Left lung (tissue), 10 donors: Measurements from ENCODE around the gene DNMT3A. TPM values are rescaled to one million over a fixed set of nuclear protein-coding genes. Genes with fewer than 3 reads are reported as not detected.
A peak's percentile ranks its signal among the peaks of the same experiment; 100 is the strongest.

ENCODE experiments used
- ATAC-seq: fragments of 200-7000 bp; cut with Tn5 transposase; one replicate; pipeline ENCODE4 v1.9.1; 2020; ENCODE audit warnings: moderate library complexity
- DNase-seq, 4 donors: peaks; one replicate each; pipeline ENCODE4 v3.0.0-alpha.2; 2013 to 2020
- H3K27ac ChIP-seq, 2 donors: fragments of 200-600 bp; sonication (generic) in 1 of 2; one replicate each; pipeline versions ENCODE4 v1.5.0 to v1.8.0; 2020 to 2021
- H3K27me3 ChIP-seq, 2 donors: fragments of 200-600 bp; sonication (generic) in 1 of 2; one replicate each; pipeline versions ENCODE4 v1.5.0 to v1.8.0; 2020 to 2021
- H3K36me3 ChIP-seq, 2 donors: fragments of 200-600 bp; sonication (generic) in 1 of 2; one replicate each; pipeline versions ENCODE4 v1.5.0 to v1.8.0; 2020 to 2021
- H3K4me1 ChIP-seq, 2 donors: fragments of 200-600 bp; one replicate each; pipeline ENCODE4 v1.8.0; 2021
- H3K4me3 ChIP-seq, 2 donors: fragments of 200-600 bp; sonication (generic) in 1 of 2; one replicate each; pipeline versions ENCODE4 v1.5.0 to v1.8.0; 2020 to 2021; ENCODE audit warnings: mild to moderate bottlenecking in 1 of 2
- H3K9me3 ChIP-seq, 2 donors: fragments of 200-600 bp; sonication (generic) in 1 of 2; one replicate each; pipeline versions ENCODE4 v1.5.0 to v1.8.0; 2020 to 2021
- CTCF ChIP-seq, 2 donors: fragments of 200-600 bp; sonication (generic) in 1 of 2; IDR thresholded peaks; one replicate each; pipeline versions ENCODE4 v1.5.0 to v1.8.0; 2021; ENCODE audit warnings: antibody characterized with exemption in 2 of 2
- intact Hi-C, 2 donors: fragments of 100-400 bp; cut with DNase I; formaldehyde crosslinking; loops; one replicate each; pipeline versions ENCODE4 v1.11.2 to v1.14.2; 2022
- polyA plus RNA-seq, 6 donors: library from polyadenylated mRNA; unstranded; fragments of 120-200 nt; gene quantifications; one replicate each; pipeline ENCODE4 v1.2.1, GENCODE V29; 2013; ENCODE audit not compliant: insufficient read length in 6 of 6
- total RNA-seq, 2 donors: library from RNA; stranded (reverse); fragmentation: NEBNext Ultra II Directional; extraction: Animal tissue kit (Norgen Biotek cat#: 25700); gene quantifications; one replicate each; pipeline ENCODE4 v1.2.1, GENCODE V29; 2021
- donor health status: DM: no; HTN: yes; CAD: no.
- donor health status: DM: no; HTN: no; CAD: no.

The DNMT3A gene
- total and polyA plus RNA-seq, 8 donors, result 37.5 to 123 (median 100) TPM

GRCh38 chr2:25302758-25303375 lies 38.9 kb downstream of the DNMT3A start:
- no peak overlapping the region for H3K4me3 ChIP-seq
- H3K4me1 ChIP-seq, result peaks cover 0 to 46% of the 10 kb centered on the region in 2 donors

GRCh38 chr2:25301453-25302352 lies 40.0 kb downstream of the DNMT3A start:
- Histone ChIP-seq H3K27me3 (no peaks in the 10 kb centered on the region), H3K27ac (peak overlapping the region in 1 of 2 donors; percentile 51), H3K4me1 (peaks cover 0 to 41% of the 10 kb centered on the region in 2 donors), H3K36me3 (peaks cover 0 to 36% of the 10 kb centered on the region in 2 donors), H3K4me3 (no peak overlapping the region), H3K9me3 (no peaks in the 10 kb centered on the region)
- TF ChIP-seq CTCF (IDR thresholded peaks at IDR 0.05), result no peak
- peak; percentile 60 for ATAC-seq
- intact Hi-C loops, result no loop called here
- no peak for DNase-seq

More at GRCh38 chr2:25302758-25303375, 38.9 kb downstream of the DNMT3A start:
- DNase-seq (no peak), ATAC-seq (no peak)
- no peaks in the 10 kb centered on the region for H3K27me3 ChIP-seq
- no peaks in the 10 kb centered on the region for H3K9me3 ChIP-seq
- intact Hi-C loops, result no loop called here
- peaks cover 0 to 40% of the 10 kb centered on the region in 2 donors for H3K36me3 ChIP-seq
- no peak for TF ChIP-seq CTCF (IDR thresholded peaks at IDR 0.05)
- H3K27ac ChIP-seq, result no peak overlapping the region

GRCh38 chr2:25300001-25300400 lies 41.7 kb downstream of the DNMT3A start:
- intact Hi-C loops, result no loop called here
- Histone ChIP-seq H3K4me3 (no peak overlapping the region), H3K4me1 (peaks cover 7 to 45% of the 10 kb centered on the region in 2 donors), H3K27me3 (no peaks in the 10 kb centered on the region), H3K27ac (no peak overlapping the region), H3K9me3 (no peaks in the 10 kb centered on the region), H3K36me3 (peaks cover 0 to 26% of the 10 kb centered on the region in 2 donors)
- TF ChIP-seq CTCF (IDR thresholded peaks at IDR 0.05), result no peak
- DNase-seq, result peak in 1 of 4 donors; percentile 67
- ATAC-seq, result no peak

- TF ChIP-seq CTCF (IDR thresholded peaks at IDR 0.05), result no peak
- H3K36me3 ChIP-seq, result peaks cover 0 to 26% of the 10 kb centered on the region in 2 donors
- intact Hi-C loops, result no loop called here
- H3K4me3 ChIP-seq, result no peak overlapping the region
- ATAC-seq (no peak), DNase-seq (no peak)
- no peak overlapping the region for H3K27ac ChIP-seq
- H3K4me1 ChIP-seq, result peaks cover 15 to 49% of the 10 kb centered on the region in 2 donors
- no peaks in the 10 kb centered on the region for H3K9me3 ChIP-seq
- no peaks in the 10 kb centered on the region for H3K27me3 ChIP-seq
These were observed 42.8 kb downstream of the DNMT3A start for GRCh38 chr2:25298776-25299431.
